PC-9 (cell line): ENCODE data around the gene ZNF107. TPM values are rescaled to one million over a fixed set of nuclear protein-coding genes. Genes with fewer than 3 reads are reported as not detected.
"Not testable (repeated sequence)": the region's sequence is repeated elsewhere in the genome, so short reads cannot be mapped to it uniquely, and the experiment has no call there.

Source experiments
- BruUV-seq: library from RNA; stranded (reverse); fragments of 400-500 nt; replicated peaks from 2 replicates; lab custom pipeline; 2021; lab: Mats Ljungman, UMichigan
- CTCF ChIA-PET: fragments of 300-600 bp; sonication (Branson Sonifier 250); formaldehyde crosslinking; loops from one replicate; lab custom pipeline; 2022; ENCODE audit warnings: antibody characterized with exemption; lab: Charles Lee
- POLR2A ChIA-PET: fragments of 300-600 bp; sonication (Branson Sonifier 250); formaldehyde crosslinking; loops from one replicate; lab custom pipeline; 2022; ENCODE audit warnings: antibody characterized with exemption; ENCODE audit not compliant: unreplicated experiment; lab: Charles Lee
- DNase-seq, 2 experiments: peaks; one replicate each; pipeline versions ENCODE4 v3.0.0 to v3.0.0-alpha.2; 2015 to 2022; ENCODE audit warnings: mixed read lengths in 1 of 2
- H2AFZ ChIP-seq: fragments of 200-600 bp; sonication (generic); 2 replicates; pipeline ENCODE4 v1.8.1; 2017; ENCODE audit warnings: antibody characterized with exemption
- H3F3A ChIP-seq: fragments of 200-600 bp; sonication (generic); 2 replicates; pipeline ENCODE4 v1.8.1; 2017; ENCODE audit warnings: antibody characterized with exemption, mild to moderate bottlenecking, low read depth; ENCODE audit not compliant: insufficient read depth
- H3K27ac ChIP-seq: fragments of 200-600 bp; sonication (generic); 2 replicates; pipeline ENCODE4 v1.6.1; 2016; ENCODE audit warnings: mixed run types
- H3K27me3 ChIP-seq: fragments of 200-600 bp; sonication (generic); 2 replicates; pipeline ENCODE4 v1.6.1; 2016; ENCODE audit warnings: low read depth, mixed run types; ENCODE audit not compliant: insufficient read depth
- H3K36me3 ChIP-seq: fragments of 200-600 bp; sonication (generic); 2 replicates; pipeline ENCODE4 v1.6.1; 2016; ENCODE audit warnings: low read depth, mixed run types
- H3K4me1 ChIP-seq: fragments of 200-600 bp; sonication (generic); replicated peaks from 2 replicates; pipeline ENCODE4 v1.6.1; 2016; ENCODE audit warnings: mixed run types; ENCODE audit not compliant: insufficient read depth
- H3K4me2 ChIP-seq: fragments of 200-600 bp; sonication (generic); 2 replicates; pipeline ENCODE4 v1.6.1; 2017; ENCODE audit warnings: mixed run types
- H3K4me3 ChIP-seq: fragments of 200-600 bp; sonication (generic); 2 replicates; pipeline ENCODE4 v1.6.1; 2016; ENCODE audit warnings: mixed run types
- H3K79me2 ChIP-seq: fragments of 200-600 bp; sonication (generic); 2 replicates; pipeline ENCODE4 v1.6.1; 2017; ENCODE audit warnings: low read depth, mixed run types
- H3K9me2 ChIP-seq: fragments of 200-600 bp; sonication (generic); 2 replicates; pipeline ENCODE4 v1.8.1; 2017; ENCODE audit warnings: mild to moderate bottlenecking; ENCODE audit not compliant: insufficient read depth
- H3K9me3 ChIP-seq: fragments of 200-600 bp; sonication (generic); 2 replicates; pipeline ENCODE4 v1.8.1; 2016; ENCODE audit warnings: low read depth; ENCODE audit not compliant: insufficient read depth
- H4K20me1 ChIP-seq: fragments of 200-600 bp; sonication (generic); 2 replicates; pipeline ENCODE4 v1.8.1; 2017; ENCODE audit not compliant: insufficient read depth
- EZH2 ChIP-seq: fragments of 200-600 bp; sonication (generic); IDR thresholded peaks from 2 replicates; pipeline ENCODE4 v1.8.0; 2017; ENCODE audit warnings: antibody characterized with exemption, low read depth
- intact Hi-C: fragments of 100-400 bp; cut with micrococcal nuclease; formaldehyde crosslinking; loops from one replicate; pipeline ENCODE4 v1.10.0; 2022; ENCODE audit not compliant: unreplicated experiment
- total RNA-seq: library from RNA; stranded (reverse); gene quantifications from 2 replicates; pipeline ENCODE4 v1.2.3, GENCODE V29; 2021
- TF ChIP-seq, protein P1 (sequence below): fragments of 200-600 bp; sonication (generic); conservative IDR thresholded peaks from 2 replicates; pipeline ENCODE4 v1.6.1; 2017; ENCODE audit warnings: mixed run types, antibody characterized with exemption, mild to moderate bottlenecking, moderate library complexity

ZNF107 gene
- total RNA-seq, 1 experiment from 2014 or later = 6.0 TPM

DNA sequence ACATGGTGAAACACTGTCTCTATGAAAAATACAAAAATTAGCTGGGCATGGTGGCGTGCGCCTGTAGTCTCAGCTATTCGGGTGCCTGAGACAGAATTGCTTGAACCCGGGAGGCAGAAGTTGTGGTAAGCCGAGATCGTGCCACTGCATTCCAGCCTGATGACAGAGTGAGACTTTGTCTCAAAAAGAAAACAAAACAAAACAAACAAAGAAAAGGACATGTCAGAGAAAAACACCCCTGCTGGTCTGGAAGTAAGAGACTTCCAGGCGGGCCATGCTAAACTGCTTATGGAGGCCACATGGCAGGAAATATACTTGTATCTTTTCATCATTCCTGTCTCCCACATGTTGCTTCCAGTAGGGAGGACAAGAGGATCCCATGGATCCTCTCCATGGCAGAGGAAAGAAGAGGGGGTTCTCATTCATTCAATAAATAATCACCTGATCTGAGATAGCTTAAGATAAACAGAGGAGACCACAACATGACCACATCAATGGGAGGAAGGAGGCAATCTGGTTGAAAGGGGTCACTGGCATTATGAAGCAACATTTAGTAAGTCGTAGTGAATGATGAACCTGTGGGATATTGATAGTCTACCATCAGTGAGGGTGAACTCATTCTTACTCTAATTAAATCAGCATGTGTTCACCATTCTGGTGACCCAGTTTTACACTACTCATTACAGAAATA lies 67.8 kb downstream of the ZNF107 start:
- Histone ChIP-seq H2AFZ (peak overlapping the region; percentile 48; the same call in 1 of the 2 replicates), H3K27ac (no peak overlapping the region), H3K27me3 (no peaks in the 10 kb centered on the region), H3K4me3 (no peak overlapping the region), H3K9me3 (no peaks in the 10 kb centered on the region), H3F3A (no peaks in the 10 kb centered on the region), H3K4me1 (no peaks in the 10 kb centered on the region), H4K20me1 (no peaks in the 10 kb centered on the region), H3K36me3 (no peaks in the 10 kb centered on the region), H3K4me2 (no peak overlapping the region), H3K79me2 (no peaks in the 10 kb centered on the region), H3K9me2 (no peaks in the 10 kb centered on the region)
- BruUV-seq = no TSS peak
- no peak for TF ChIP-seq EZH2
- TF ChIP-seq, protein P1, sequence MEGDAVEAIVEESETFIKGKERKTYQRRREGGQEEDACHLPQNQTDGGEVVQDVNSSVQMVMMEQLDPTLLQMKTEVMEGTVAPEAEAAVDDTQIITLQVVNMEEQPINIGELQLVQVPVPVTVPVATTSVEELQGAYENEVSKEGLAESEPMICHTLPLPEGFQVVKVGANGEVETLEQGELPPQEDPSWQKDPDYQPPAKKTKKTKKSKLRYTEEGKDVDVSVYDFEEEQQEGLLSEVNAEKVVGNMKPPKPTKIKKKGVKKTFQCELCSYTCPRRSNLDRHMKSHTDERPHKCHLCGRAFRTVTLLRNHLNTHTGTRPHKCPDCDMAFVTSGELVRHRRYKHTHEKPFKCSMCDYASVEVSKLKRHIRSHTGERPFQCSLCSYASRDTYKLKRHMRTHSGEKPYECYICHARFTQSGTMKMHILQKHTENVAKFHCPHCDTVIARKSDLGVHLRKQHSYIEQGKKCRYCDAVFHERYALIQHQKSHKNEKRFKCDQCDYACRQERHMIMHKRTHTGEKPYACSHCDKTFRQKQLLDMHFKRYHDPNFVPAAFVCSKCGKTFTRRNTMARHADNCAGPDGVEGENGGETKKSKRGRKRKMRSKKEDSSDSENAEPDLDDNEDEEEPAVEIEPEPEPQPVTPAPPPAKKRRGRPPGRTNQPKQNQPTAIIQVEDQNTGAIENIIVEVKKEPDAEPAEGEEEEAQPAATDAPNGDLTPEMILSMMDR = no peak
- no peak for DNase-seq
- ChIA-PET CTCF (no interaction called here), POLR2A (no interaction called here)
- intact Hi-C loops = no loop called here

DNA sequence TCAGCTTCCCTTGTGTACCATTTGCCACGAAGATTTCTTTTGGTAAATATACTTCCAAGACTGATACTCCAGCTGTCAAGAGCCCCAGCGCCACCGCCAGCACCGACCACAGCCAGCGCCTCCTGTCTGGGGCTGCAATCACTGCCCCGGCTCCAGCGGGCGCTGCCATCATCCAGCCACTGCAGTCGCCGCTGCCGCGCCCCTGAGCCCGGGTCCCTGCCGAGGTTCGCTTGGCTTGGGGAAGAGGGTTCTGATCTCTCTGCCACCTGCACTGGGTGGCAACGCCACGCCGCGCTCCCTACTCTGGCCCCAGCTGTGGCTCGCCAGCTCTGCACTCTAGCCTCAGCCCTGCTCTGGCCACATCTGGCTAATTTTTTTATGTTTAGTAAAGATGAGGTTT lies 70.6 kb downstream of the ZNF107 start:
- no peaks in the 10 kb centered on the region for H4K20me1 ChIP-seq
- TF ChIP-seq, protein P1 = no peak
- no peak for TF ChIP-seq EZH2
- BruUV-seq = no TSS peak
- ChIA-PET CTCF (no interaction called here), POLR2A (no interaction called here)
- H3K79me2 ChIP-seq = no peaks in the 10 kb centered on the region
- no peak for DNase-seq
- no peaks in the 10 kb centered on the region for H3F3A ChIP-seq
- no peaks in the 10 kb centered on the region for H3K36me3 ChIP-seq
- no peaks in the 10 kb centered on the region for H3K4me1 ChIP-seq
- no peaks in the 10 kb centered on the region for H3K9me3 ChIP-seq
- no peaks in the 10 kb centered on the region for H3K9me2 ChIP-seq
- no peak overlapping the region for H3K4me3 ChIP-seq
- no peak overlapping the region for H2AFZ ChIP-seq
- H3K27me3 ChIP-seq = no peaks in the 10 kb centered on the region
- H3K4me2 ChIP-seq = no peak overlapping the region
- intact Hi-C loops = no loop called here
- no peak overlapping the region for H3K27ac ChIP-seq

GRCh38 chr7:64738403-64738802 lies 72.5 kb downstream of the ZNF107 start:
- intact Hi-C loops, H3K4me1 ChIP-seq, H3K4me2 ChIP-seq: not testable (repeated sequence)

DNA sequence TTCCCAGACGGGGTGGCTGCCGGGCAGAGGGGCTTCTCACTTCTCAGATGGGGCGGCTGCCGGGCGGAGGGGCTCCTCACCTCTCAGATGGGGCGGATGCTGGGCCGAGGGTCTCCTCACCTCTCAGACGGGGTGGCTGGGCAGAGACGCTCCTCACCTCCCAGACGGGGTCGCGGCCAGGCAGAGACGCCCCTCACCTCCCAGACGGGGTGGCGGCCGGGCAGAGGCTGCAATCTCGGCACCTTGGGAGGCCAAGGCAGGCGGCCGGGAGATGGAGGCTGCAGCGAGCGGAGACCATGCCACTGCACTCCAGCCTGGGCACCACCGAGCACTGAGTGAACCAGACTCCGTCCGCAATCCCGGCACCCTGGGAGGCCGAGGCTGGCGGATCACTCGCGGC lies 73.0 kb downstream of the ZNF107 start:
- H3K4me1 ChIP-seq, BruUV-seq, H3K9me3 ChIP-seq, H3K27ac ChIP-seq, H4K20me1 ChIP-seq, H3F3A ChIP-seq, H3K9me2 ChIP-seq, H3K4me2 ChIP-seq, H3K4me3 ChIP-seq, H3K79me2 ChIP-seq, intact Hi-C loops, H3K27me3 ChIP-seq, CTCF ChIA-PET, H2AFZ ChIP-seq, POLR2A ChIA-PET, DNase-seq, H3K36me3 ChIP-seq: not testable (repeated sequence)

More at GRCh38 chr7:64738403-64738802, 72.5 kb downstream of the ZNF107 start:
- H3K4me3 ChIP-seq, DNase-seq, H3K9me3 ChIP-seq, H4K20me1 ChIP-seq, BruUV-seq, POLR2A ChIA-PET, H3F3A ChIP-seq, H3K27ac ChIP-seq, H3K27me3 ChIP-seq, CTCF ChIA-PET, H3K36me3 ChIP-seq, H2AFZ ChIP-seq, H3K9me2 ChIP-seq, H3K79me2 ChIP-seq: not testable (repeated sequence)
